Motor neuron (in vitro differentiated cells): ENCODE measurements around the gene PPFIA1. TPM values are rescaled to one million over a fixed set of nuclear protein-coding genes. Genes with fewer than 3 reads are reported as not detected.

Experiments
- ATAC-seq, 8 experiments: fragments of 200-7000 bp; cut with Tn5 transposase; replicated peaks in 6 of 8; 2 replicates each; pipeline ENCODE4 v1.8.0; 2021; ENCODE audit warnings: mild to moderate bottlenecking in 8 of 8, moderate library complexity in 8 of 8
- H3K27ac ChIP-seq, 2 donors: fragments of 250-450 bp; sonication (Bioruptor Pico); 2 replicates each; pipeline ENCODE4 v1.9.0; 2021; ENCODE audit warnings: antibody characterized with exemption in 2 of 2, mild to moderate bottlenecking in 2 of 2, moderate library complexity in 1 of 2
- H3K4me1 ChIP-seq, 2 donors: fragments of 250-450 bp; sonication (Bioruptor Pico); replicated peaks in 1 of 2; 2 replicates each; pipeline ENCODE4 v1.6.1; 2021; ENCODE audit warnings: antibody characterized with exemption in 2 of 2, mild to moderate bottlenecking in 2 of 2, moderate library complexity in 1 of 2
- H3K4me3 ChIP-seq, 5 donors: fragments of 250-450 bp; sonication (Bioruptor Pico); 2 replicates each; pipeline ENCODE4 v1.9.0; 2021; ENCODE audit warnings: antibody characterized with exemption in 5 of 5, mild to moderate bottlenecking in 5 of 5, moderate library complexity in 4 of 5
- WGBS, 10 experiments: fragments of 450-650 bp; shearing (Covaris generic); methylation state at CpG; one replicate each; pipeline ENCODE4 v1.0.0; 2022; 5-methylcytosine and 5-hydroxymethylcytosine counted together
- in situ Hi-C, 9 experiments: fragments of 400-800 bp; cut with MboI; loops; one replicate each; pipeline ENCODE4 v1.15.0; 2021; ENCODE audit warnings: low sequenced_read_pairs in 9 of 9, low pct_unique_long_range_greater_than_20kb in 2 of 9; ENCODE audit not compliant: unreplicated experiment in 9 of 9
- total RNA-seq, 8 experiments: library from RNA; unstranded; fragments of 300-600 nt; gene quantifications; 2 replicates each; pipeline versions ENCODE4 v1.2.3 to v1.2.4, GENCODE V29; 2022

The PPFIA1 gene
- 100 to 1,000 TPM in 1 of 8 experiments, 10 to 100 TPM in 7; 21.6 to 135 (median 39.0) TPM for total RNA-seq

DNA sequence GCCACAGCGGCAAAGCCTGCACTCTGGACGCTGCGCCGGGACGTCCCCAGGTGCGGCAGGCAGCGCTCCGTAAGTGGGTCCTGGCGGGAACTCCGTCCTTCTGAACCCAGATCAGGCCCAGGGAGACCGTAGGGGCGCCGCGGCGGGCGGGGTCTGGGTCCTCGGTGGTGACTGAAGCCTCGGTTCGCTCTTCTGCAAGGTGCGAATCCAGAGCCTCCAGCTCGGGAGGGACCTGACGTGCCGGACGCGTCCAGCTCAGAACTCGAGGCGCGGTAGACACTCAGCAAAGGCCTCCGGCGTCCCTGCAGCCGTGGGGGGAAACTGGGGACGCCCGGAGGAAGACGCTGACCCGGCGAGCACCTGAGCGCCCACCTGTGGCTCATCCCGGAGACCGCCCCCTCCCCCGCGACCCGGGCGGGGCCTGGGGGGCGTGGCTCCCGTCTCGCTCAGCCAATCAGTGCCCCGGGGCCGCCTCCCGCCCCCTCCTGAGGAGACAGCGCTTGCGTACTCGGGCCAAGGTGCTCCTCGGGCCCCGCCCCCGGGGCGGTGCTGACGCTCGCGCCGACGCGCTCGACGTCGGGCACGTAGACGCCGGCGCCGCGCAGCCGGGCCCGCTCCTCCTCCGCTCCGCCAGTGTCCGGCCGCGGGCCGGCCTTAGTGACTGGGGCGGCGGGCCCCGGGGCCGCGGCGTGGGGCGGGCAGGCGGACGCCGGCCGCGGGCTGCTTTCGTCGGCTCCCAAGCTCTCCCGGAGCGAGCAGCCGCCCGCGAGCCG lies at the start of gene PPFIA1:
Gene PPFIA1 (plus strand): TSS at position 587 of the 773 bp plus-strand sequence. CDS start 1,483 bp downstream, outside the sequence.
- ATAC-seq, result peak; percentile 89 to 96 (median 92)
- WGBS, 10 experiments, result 5% methylated on average over 4 of the region's 99 CpGs; no CpG with 5 or more reads in 9 of the 10 experiments
- H3K4me3 ChIP-seq, result peak within 1 kb of the TSS; percentile 62 to 97 (median 75)
- H3K27ac ChIP-seq, result peak within 1 kb of the TSS; percentile 50 to 82
- H3K4me1 ChIP-seq, result peaks cover 6 to 10% of the 10 kb centered on the region in 2 donors
- in situ Hi-C loops, result no loop called here

DNA sequence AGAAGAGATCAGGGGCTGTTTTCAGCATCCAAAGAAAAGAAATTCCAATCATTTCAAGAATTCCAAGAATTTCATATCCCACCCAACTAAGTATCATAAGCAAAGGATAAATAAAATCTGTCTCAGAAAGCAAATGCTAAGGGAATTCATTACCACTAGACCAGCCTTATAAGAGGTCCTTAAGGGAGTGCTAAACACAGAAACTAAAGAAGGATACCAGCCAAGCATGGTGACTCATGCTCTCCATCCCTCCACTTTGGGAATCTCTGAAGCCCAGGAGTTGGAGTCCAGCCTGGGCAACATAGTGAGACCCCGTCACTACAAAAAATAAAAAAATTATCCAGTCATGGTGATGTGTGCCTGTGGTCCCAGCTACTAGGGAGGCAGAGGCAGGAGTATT lies 49.6 kb upstream of the PPFIA1 start:
- ATAC-seq, result no peak
- Histone ChIP-seq H3K4me1 (no peaks in the 10 kb centered on the region), H3K27ac (no peak overlapping the region), H3K4me3 (no peak overlapping the region)
- in situ Hi-C loops, result no loop called here
- WGBS, 10 experiments, result 29 to 100% (median 100%) methylated on average over 1 of the region's 1 CpG; no CpG with 5 or more reads in 5 of the 10 experiments

DNA sequence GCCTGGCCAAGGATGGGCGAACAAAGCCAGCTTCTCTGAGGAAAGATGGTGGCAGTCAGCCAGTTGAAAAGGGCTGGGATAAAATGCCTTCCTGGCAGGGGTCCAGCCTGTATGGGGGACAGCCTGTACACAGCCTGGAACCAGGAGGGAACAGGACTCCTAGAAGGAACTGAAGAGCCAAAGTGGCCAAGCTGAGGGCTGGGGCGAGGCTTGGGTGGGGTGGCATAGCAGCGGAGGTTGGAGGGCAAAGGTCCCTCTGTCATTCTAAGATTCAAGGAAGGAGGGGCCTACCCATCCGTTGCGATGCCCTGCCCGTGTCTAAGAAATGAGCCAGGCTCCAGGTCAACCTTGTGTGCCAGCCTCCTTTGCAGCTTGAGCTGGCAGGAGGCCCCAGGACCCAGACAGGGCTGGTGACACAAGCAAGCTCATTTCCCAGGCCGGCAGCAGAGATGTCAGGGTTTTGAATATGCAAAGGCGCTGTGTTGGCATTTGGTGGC lies 44.8 kb upstream of the PPFIA1 start:
- Histone ChIP-seq H3K27ac (no peak overlapping the region), H3K4me1 (no peaks in the 10 kb centered on the region), H3K4me3 (no peak overlapping the region)
- ATAC-seq, result peak in 2 of 8 experiments; percentile 53 to 62
- 0 to 100% (median 76%) methylated on average over 1 to 5 of the region's 8 CpGs; no CpG with 5 or more reads in 3 of the 10 experiments for WGBS, 10 experiments
- in situ Hi-C loops, result no loop called here

DNA sequence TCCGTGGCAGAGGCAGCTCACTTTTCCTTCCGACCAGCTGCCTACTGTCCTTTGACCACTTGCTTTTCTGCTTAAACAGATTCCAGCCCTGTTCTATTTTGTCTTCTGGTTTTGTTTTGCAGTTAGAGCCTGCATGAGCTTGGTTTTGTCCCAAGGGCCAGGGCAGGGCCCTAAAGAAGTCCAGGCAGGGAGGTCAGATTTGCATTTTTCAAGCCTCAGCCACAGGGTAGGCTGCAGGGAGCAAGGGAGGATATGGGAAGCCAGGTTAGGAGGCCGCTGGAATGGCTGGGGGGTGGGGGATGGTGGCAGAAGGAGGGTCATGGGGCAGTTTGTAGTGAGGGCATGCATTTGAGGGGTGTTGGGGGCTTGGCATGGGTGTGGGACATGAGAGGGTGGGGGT lies 44.3 kb upstream of the PPFIA1 start:
- in situ Hi-C loops, result no loop called here
- ATAC-seq, result peak in 2 of 8 experiments; percentile 82 to 86
- Histone ChIP-seq H3K4me1 (no peaks in the 10 kb centered on the region), H3K27ac (no peak overlapping the region), H3K4me3 (no peak overlapping the region)
- 31 to 100% (median 63%) methylated on average over 1 to 3 of the region's 3 CpGs; no CpG with 5 or more reads in 4 of the 10 experiments for WGBS, 10 experiments

DNA sequence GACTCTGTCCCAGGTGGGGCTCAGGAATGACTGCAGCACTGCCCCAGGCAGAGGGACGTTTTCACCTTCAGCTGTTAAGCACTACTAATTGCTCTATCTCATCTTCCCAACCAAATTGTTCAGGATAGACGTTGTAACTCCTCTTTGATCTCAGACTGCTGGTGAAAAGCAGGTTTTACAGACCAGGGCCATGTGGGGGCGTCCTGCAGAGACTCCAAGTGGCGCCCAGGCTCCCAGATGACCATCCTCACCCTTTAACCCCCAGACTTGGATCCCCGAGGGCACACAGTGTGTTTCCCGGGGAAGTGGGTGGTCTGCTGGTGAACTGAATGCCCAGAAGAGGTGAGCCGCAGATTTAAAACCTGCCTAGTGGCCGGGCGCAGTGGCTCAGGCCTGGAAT lies 43.5 kb upstream of the PPFIA1 start:
- H3K4me3 ChIP-seq, result no peak overlapping the region
- H3K4me1 ChIP-seq, result no peaks in the 10 kb centered on the region
- peak in 2 of 8 experiments; percentile 14 to 24 for ATAC-seq
- 19 to 100% (median 85%) methylated on average over 1 to 5 of the region's 9 CpGs; no CpG with 5 or more reads in 6 of the 10 experiments for WGBS, 10 experiments
- in situ Hi-C loops, result no loop called here
- no peak overlapping the region for H3K27ac ChIP-seq

DNA sequence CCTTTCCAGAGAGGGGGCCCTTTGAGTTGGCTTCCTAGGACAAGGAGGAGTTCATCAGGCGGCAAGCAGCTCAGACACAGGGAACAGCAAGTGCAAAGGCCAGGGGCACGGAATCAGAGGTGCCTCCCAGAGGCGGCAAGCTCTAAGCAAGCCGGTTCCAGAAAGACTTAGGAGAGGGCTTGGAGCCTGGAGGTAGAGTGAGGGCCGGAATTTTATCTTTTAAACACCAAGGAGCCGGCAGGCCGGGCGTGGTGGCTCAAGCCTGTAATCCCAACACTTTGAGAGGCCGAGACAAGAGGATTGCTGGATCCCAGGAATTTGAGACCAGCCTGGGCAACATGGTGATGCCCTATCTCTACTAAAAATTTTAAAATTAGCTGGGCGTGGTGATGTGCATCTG lies 40.8 kb upstream of the PPFIA1 start:
- in situ Hi-C loops, result no loop called here
- 67 to 100% (median 97%) methylated on average over 1 to 4 of the region's 10 CpGs; no CpG with 5 or more reads in 2 of the 10 experiments for WGBS, 10 experiments
- no peak overlapping the region for H3K4me3 ChIP-seq
- no peak for ATAC-seq
- H3K27ac ChIP-seq, result no peak overlapping the region
- no peaks in the 10 kb centered on the region for H3K4me1 ChIP-seq

DNA sequence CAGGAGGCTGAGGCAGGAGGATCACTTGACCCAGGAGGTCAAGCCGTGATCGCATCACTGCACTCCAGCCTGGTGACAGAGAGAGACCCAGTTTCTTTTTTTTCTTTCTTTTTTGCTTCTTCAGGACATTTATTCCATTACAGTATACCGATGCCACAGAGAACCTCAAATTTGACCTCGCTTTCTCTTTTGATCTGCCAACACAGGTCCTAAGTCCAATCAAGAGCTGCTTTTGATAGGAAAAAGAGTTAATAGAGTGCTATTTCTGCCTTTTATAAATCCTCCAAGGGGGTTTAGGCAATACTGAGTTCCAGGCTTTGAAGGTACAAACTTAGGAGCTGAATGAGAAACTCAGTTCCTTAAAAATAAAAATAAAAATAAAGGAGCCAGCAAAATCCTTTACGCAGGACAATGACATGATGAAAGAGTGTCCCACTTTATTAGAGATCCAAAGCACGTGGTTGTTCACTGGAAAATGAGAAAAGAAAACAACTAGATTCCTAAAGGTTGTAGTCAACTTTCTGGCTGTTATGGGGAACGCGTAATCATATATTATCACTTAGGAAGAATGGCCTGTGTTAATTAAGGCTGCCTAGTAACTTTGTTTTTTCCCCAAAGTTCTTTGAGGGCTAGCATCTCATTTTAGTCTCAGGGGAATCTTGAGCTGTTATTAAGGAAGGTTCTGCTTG lies 40.2 kb upstream of the PPFIA1 start:
- in situ Hi-C loops, result no loop called here

DNA sequence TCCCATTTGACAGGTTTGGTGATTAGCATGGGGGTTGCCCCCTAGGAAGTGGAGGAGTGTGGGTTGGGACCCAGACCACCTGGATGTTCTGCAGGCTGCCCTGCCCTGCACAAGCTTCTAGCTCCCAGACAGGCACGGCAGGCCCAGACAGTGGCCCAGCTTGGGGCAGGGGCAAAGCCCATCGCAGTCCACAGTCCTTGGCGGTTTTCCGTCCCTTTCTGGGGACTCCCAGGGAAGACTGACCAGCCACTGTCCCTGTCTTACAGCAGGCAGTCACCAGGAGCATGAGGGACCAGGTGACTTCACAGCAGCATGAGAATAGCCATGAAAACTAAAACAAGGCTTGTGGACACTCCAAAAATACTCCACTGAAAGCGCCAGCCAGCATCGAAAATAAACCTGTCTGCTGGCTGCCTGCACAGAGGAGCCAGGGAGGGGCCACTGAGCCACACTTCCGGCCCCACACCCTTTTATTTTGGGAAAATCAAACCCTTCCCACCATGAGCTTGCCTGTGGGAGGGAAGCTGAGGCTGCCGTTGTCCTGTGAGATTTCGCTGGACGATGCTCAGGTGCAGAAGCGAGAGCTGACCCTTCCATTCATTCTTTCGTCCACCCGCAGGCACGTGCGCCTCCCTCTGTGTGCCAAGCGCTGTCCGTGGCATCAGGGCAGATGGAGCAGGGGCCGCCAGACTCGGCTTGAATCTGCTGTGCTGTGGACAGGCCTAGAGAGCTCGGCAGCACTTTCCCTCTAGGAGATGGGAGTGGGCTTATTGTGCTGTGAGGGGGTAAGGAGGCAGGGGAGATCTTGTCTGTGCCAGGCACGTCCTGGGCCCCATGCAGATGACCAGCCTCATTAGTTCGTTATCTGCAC lies 39.4 kb upstream of the PPFIA1 start:
- H3K4me1 ChIP-seq, result no peaks in the 10 kb centered on the region
- in situ Hi-C loops, result no loop called here
- 40 to 100% (median 80%) methylated on average over 1 to 15 of the region's 22 CpGs; no CpG with 5 or more reads in 1 of the 10 experiments for WGBS, 10 experiments
- H3K27ac ChIP-seq, result no peak overlapping the region
- ATAC-seq, result no peak
- no peak overlapping the region for H3K4me3 ChIP-seq

More for the DNA sequence above, 40.2 kb upstream of the PPFIA1 start:
- WGBS, 10 experiments, result 64 to 95% (median 73%) methylated on average over 3 to 8 of the region's 8 CpGs
- Histone ChIP-seq H3K27ac (no peak overlapping the region), H3K4me1 (no peaks in the 10 kb centered on the region), H3K4me3 (no peak overlapping the region)
- no peak for ATAC-seq

DNA sequence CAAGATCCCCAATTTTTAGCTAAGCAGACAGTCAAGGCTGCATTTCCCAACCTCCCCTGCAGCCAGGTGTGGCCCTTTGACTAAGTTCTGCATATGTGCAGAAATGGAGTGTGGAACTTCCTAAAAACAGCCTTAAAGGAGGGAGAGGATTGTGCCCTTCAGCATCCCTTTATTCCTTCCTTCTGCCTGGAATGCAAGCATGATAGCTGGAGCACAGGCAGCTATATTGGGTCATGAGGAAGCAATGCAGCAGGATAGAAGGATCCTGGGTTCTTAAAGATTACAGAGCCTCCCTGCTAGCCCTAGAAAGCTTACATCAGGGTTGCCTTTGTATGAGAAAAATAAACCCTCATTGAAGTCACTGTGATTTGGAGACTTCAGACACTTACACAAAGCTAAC lies 37.5 kb upstream of the PPFIA1 start:
- ATAC-seq, result no peak
- no peak overlapping the region for H3K27ac ChIP-seq

DNA sequence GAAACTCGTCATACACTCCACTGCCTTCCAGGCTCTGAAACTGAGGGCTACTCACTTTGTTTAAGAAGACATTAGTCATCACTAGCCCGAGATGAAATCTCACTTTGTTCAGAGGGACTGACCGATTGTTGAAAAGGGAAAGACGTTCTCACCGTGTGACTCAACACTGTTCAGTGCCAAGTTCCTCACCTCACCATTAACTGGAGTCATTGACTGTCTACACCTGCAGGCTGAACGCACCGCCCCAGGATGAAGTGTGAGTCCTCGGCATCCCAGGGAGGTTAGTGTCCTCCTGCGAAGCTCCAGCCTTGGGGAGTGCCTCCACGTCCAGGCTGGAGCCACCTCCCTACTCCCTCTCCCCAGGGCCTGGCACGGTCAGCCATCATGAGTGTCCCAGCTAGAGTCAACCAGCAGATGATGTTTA lies 37.0 kb upstream of the PPFIA1 start:
- 0 to 86% (median 48%) methylated on average over 1 to 6 of the region's 11 CpGs; no CpG with 5 or more reads in 4 of the 10 experiments for WGBS, 10 experiments
- H3K27ac ChIP-seq, result no peak overlapping the region
- H3K4me3 ChIP-seq, result no peak overlapping the region
- no peaks in the 10 kb centered on the region for H3K4me1 ChIP-seq
- peak in 2 of 8 experiments; percentile 71 to 91 for ATAC-seq
- in situ Hi-C loops, result no loop called here

More for the DNA sequence above, 37.5 kb upstream of the PPFIA1 start:
- in situ Hi-C loops, result no loop called here
- H3K4me1 ChIP-seq, result no peaks in the 10 kb centered on the region
- no peak overlapping the region for H3K4me3 ChIP-seq

DNA sequence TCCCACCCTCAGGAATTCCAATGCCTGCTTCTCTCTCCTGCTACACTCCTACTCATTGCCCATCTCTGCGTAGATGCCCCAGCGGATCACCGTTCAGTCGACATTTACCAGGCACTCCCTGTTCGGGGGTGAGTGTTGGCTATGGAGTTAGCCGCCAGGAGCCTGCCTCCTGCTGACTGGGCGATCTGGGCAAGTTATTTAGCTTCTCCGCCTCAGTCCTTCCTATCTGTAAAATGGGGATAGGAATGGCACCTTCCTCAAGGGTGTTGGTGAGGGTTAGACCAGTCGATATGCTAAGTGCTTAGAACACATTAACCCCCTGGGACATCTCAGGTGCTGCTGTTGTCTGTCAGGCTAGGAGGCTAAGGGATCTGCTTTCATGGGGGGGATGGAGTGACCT lies 36.5 kb upstream of the PPFIA1 start:
- in situ Hi-C loops, result no loop called here
- WGBS, 10 experiments, result 20 to 100% (median 83%) methylated on average over 1 to 4 of the region's 9 CpGs; no CpG with 5 or more reads in 4 of the 10 experiments
- H3K4me1 ChIP-seq, result no peaks in the 10 kb centered on the region
- no peak overlapping the region for H3K4me3 ChIP-seq
- no peak for ATAC-seq
- no peak overlapping the region for H3K27ac ChIP-seq

DNA sequence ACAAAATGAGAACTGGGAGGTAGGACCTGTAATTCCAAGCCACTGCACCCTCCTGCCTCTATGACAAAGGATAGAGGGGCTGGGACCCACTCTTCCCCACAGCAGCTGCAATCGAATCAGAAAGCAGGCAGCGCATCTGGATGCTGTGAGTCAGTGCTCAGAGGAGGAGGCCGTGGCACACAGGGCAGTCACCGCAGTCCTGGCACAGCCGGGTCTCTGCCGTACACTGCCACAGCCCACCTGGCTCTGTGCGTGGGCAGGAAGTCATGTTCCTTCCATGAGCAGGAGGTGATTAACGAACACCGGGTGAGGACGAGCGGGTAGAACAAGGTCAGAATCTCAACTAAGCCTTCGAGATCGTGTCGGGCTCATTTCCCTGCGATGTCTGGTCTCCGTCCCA lies 30.2 kb upstream of the PPFIA1 start:
- Histone ChIP-seq H3K4me3 (no peak overlapping the region), H3K27ac (no peak overlapping the region), H3K4me1 (no peaks in the 10 kb centered on the region)
- ATAC-seq, result no peak
- 20 to 90% (median 80%) methylated on average over 1 to 10 of the region's 16 CpGs; no CpG with 5 or more reads in 3 of the 10 experiments for WGBS, 10 experiments
- in situ Hi-C loops, result no loop called here
